CD4-positive, CD25-positive, alpha-beta regulatory T cell (primary cell): Measurements from ENCODE around the gene RPS18. TPM values are rescaled to one million over a fixed set of nuclear protein-coding genes. Genes with fewer than 3 reads are reported as not detected.

Experiments
- ATAC-seq, 2 donors: fragments of 150-1000 bp; cut with Tn5 transposase; one replicate each; pipeline ENCODE4 v1.10.0; 2021; ENCODE audit warnings: low read depth in 2 of 2, moderate number of reproducible peaks in 2 of 2, moderate library complexity in 1 of 2
- DNase-seq, 3 donors: peaks; one replicate each; pipeline versions ENCODE4 v3.0.0 to v3.0.0-alpha.2; 2012 to 2022; ENCODE audit warnings: mixed read lengths in 1 of 3
- H3K27ac ChIP-seq: one replicate; pipeline ENCODE4 v1.7.0; 2013; ENCODE audit warnings: mild to moderate bottlenecking, low read length; ENCODE audit not compliant: insufficient read depth, poor library complexity, severe bottlenecking
- H3K27me3 ChIP-seq: one replicate; pipeline ENCODE4 v1.7.0; 2013; ENCODE audit warnings: low read length; ENCODE audit not compliant: control insufficient read depth, insufficient read depth
- H3K36me3 ChIP-seq: one replicate; pipeline ENCODE4 v1.7.0; 2013; ENCODE audit warnings: mild to moderate bottlenecking, low read length, moderate library complexity; ENCODE audit not compliant: control insufficient read depth, insufficient read depth
- H3K4me1 ChIP-seq: 2 replicates; pipeline ENCODE4 v1.7.0; 2013; ENCODE audit warnings: mild to moderate bottlenecking, low read length; ENCODE audit not compliant: insufficient read depth, control insufficient read depth, poor library complexity, severe bottlenecking
- H3K4me3 ChIP-seq: one replicate; pipeline ENCODE4 v1.7.0; 2013; ENCODE audit warnings: low read depth, mild to moderate bottlenecking, low read length, moderate library complexity
- H3K9me3 ChIP-seq, 2 experiments: 1 replicate in 1 of 2; 2 replicates in 1 of 2; pipeline ENCODE4 v1.7.0; 2013; ENCODE audit warnings: low read length in 2 of 2, mild to moderate bottlenecking in 1 of 2, moderate library complexity in 1 of 2; ENCODE audit not compliant: control insufficient read depth in 2 of 2
- H3K27ac Mint-ChIP-seq, 3 donors: one replicate each; pipeline ENCODE4 v1.8.0; 2020 to 2022; ENCODE audit warnings: mild to moderate bottlenecking in 3 of 3, mixed read lengths in 3 of 3, moderate library complexity in 2 of 3
- H3K27me3 Mint-ChIP-seq: one replicate; pipeline ENCODE4 v1.8.0; 2022; ENCODE audit warnings: mild to moderate bottlenecking, mixed read lengths
- H3K36me3 Mint-ChIP-seq: one replicate; pipeline ENCODE4 v1.8.0; 2020; ENCODE audit warnings: mixed read lengths
- H3K4me1 Mint-ChIP-seq, 4 donors: one replicate each; pipeline ENCODE4 v1.8.0; 2020 to 2022; ENCODE audit warnings: mixed read lengths in 4 of 4, mild to moderate bottlenecking in 1 of 4
- H3K4me3 Mint-ChIP-seq, 4 donors: one replicate each; pipeline ENCODE4 v1.8.0; 2020 to 2022; ENCODE audit warnings: mild to moderate bottlenecking in 4 of 4, mixed read lengths in 4 of 4, moderate library complexity in 3 of 4
- H3K9me3 Mint-ChIP-seq, 7 donors: one replicate each; pipeline ENCODE4 v1.8.0; 2020 to 2022; ENCODE audit warnings: mixed read lengths in 7 of 7, mild to moderate bottlenecking in 3 of 7, moderate library complexity in 2 of 7
- polyA plus RNA-seq, 4 donors: library from polyadenylated mRNA; unstranded; fragments of 300-500 nt; fragmentation: Illumina TruSeq; gene quantifications; one replicate each; pipeline ENCODE4 v1.2.3, GENCODE V29; 2021
- total RNA-seq: library from RNA; stranded (reverse); gene quantifications from one replicate; pipeline ENCODE4 v1.2.3, GENCODE V29; 2022

RPS18 gene
- total and polyA plus RNA-seq, 5 donors from 2014 or later: 2,198 to 10,525 (median 7,077) TPM

- DNase-seq (peak; percentile 76 to 87 (median 76)), ATAC-seq (peak; percentile 29 to 47)
- Mint-ChIP-seq H3K9me3 (no peaks in the 10 kb centered on the region), H3K4me1 (peaks cover 0 to 85% (median 35%) of the 10 kb centered on the region in 4 donors), H3K27me3 (no peaks in the 10 kb centered on the region), H3K36me3 (peaks cover 22% of the 10 kb centered on the region), H3K27ac (peak overlapping the region; percentile 98 to 99 (median 99)), H3K4me3 (peak overlapping the region; percentile 99 to 100 (median 99))
- peaks cover 18% of the 10 kb centered on the region for H3K36me3 ChIP-seq
- H3K9me3 ChIP-seq: no peaks in the 10 kb centered on the region
- H3K4me1 ChIP-seq: peaks cover 70% of the 10 kb centered on the region
- peak overlapping the region; percentile 100 for H3K27ac ChIP-seq
- H3K27me3 ChIP-seq: no peaks in the 10 kb centered on the region
- peak overlapping the region; percentile 94 for H3K4me3 ChIP-seq
Observed at GRCh38 chr6:33314515-33314942, 42.7 kb downstream of the RPS18 start.

DNA sequence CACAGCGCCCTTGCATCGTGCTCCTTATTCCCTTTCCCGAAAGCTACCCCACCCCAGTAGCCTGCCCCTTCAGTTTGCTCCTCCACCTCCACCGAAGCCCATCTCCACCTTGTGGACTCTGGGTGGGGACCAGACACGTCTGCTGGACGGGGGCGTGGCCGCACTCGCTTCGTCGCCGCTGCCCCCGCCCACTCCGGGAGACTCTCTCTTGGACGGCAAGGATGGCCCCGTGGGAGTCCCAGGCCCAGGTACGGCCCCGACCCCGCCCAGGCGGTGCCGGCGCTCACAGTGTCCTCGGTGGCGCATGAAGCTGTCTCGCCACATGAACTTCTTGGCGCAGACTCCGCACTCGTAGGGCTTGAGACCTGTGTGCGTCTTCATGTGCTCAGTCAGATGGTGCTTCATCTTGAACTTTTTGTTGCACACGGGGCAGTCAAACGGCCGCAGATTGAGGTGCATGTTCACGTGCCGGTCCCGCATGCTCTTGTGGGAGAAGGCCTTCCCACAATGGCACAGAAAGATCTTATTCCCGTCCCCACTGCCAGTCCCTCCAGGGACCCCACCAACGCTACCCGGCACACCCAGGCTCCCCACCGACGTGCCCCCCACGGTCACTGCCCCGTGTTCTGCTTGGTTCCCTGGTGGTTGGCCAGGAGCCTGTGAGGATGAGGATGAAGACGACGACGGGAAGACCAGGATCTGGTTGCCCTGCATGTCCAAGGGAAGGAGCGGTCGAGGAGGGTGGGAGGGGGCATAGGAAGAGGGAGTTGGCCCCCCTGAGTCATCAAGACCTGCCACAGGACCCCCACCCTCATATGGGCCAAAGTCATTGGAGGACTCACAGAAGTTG lies 43.3 kb downstream of the RPS18 start:
- H3K27me3 ChIP-seq: no peaks in the 10 kb centered on the region
- no peaks in the 10 kb centered on the region for H3K9me3 ChIP-seq
- DNase-seq (no peak), ATAC-seq (no peak)
- Mint-ChIP-seq H3K4me3 (peak overlapping the region; percentile 99 to 100 (median 99)), H3K27me3 (no peaks in the 10 kb centered on the region), H3K27ac (peak overlapping the region; percentile 98 to 99 (median 99)), H3K36me3 (peaks cover 27% of the 10 kb centered on the region), H3K4me1 (peaks cover 0 to 87% (median 37%) of the 10 kb centered on the region in 4 donors), H3K9me3 (no peaks in the 10 kb centered on the region)
- H3K36me3 ChIP-seq: peaks cover 21% of the 10 kb centered on the region
- H3K4me1 ChIP-seq: peaks cover 77% of the 10 kb centered on the region
- peak overlapping the region; percentile 100 for H3K27ac ChIP-seq
- H3K4me3 ChIP-seq: peak overlapping the region; percentile 94

- Histone ChIP-seq H3K36me3 (peaks cover 25% of the 10 kb centered on the region), H3K9me3 (no peaks in the 10 kb centered on the region), H3K27me3 (no peaks in the 10 kb centered on the region), H3K27ac (peak overlapping the region; percentile 92), H3K4me3 (no peak overlapping the region), H3K4me1 (peaks cover 80% of the 10 kb centered on the region)
- peak overlapping the region; percentile 76 to 99 (median 94) for H3K4me3 Mint-ChIP-seq
- no peak for DNase-seq
- peaks cover 27% of the 10 kb centered on the region for H3K36me3 Mint-ChIP-seq
- H3K9me3 Mint-ChIP-seq: no peaks in the 10 kb centered on the region
- no peak for ATAC-seq
- no peaks in the 10 kb centered on the region for H3K27me3 Mint-ChIP-seq
- peaks cover 0 to 89% (median 39%) of the 10 kb centered on the region in 4 donors for H3K4me1 Mint-ChIP-seq
- H3K27ac Mint-ChIP-seq: peak overlapping the region in 2 of 3 donors; percentile 89 to 98
Observed at GRCh38 chr6:33315793-33316602, 44.1 kb downstream of the RPS18 start.

GRCh38 chr6:33316603-33317418 lies 44.9 kb downstream of the RPS18 start:
- H3K36me3 Mint-ChIP-seq: peaks cover 29% of the 10 kb centered on the region
- DNase-seq (peak in 1 of 3 donors; percentile 18), ATAC-seq (no peak)
- Histone ChIP-seq H3K27me3 (no peaks in the 10 kb centered on the region), H3K4me1 (peaks cover 80% of the 10 kb centered on the region), H3K4me3 (peak overlapping the region; percentile 76), H3K9me3 (no peaks in the 10 kb centered on the region), H3K36me3 (peaks cover 32% of the 10 kb centered on the region), H3K27ac (peak overlapping the region; percentile 92)
- peak overlapping the region; percentile 14 to 98 (median 89) for H3K27ac Mint-ChIP-seq
- no peaks in the 10 kb centered on the region for H3K9me3 Mint-ChIP-seq
- H3K4me3 Mint-ChIP-seq: peak overlapping the region; percentile 90 to 100 (median 96)
- H3K27me3 Mint-ChIP-seq: no peaks in the 10 kb centered on the region
- peaks cover under 1 to 92% (median 40%) of the 10 kb centered on the region in 4 donors for H3K4me1 Mint-ChIP-seq

DNA sequence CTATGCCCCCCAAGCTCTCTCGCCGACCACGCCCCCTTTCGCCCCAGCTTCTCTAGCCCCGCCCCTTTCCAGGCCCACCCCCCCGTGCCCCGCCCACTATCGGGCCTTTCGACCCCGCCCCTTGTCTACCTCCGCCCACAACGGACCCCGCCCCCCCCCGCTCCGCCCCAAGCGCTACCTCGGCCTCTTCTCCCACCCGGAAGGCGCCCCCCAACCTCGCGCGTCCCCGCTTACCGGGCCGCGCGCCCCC lies 45.5 kb downstream of the RPS18 start:
- ATAC-seq: no peak
- H3K27ac ChIP-seq: peak overlapping the region; percentile 92
- H3K9me3 Mint-ChIP-seq: peaks cover 0 to 1% (median 0%) of the 10 kb centered on the region in 7 donors
- DNase-seq: no peak
- H3K4me3 Mint-ChIP-seq: peak overlapping the region; percentile 87 to 100 (median 94)
- peak overlapping the region in 2 of 3 donors; percentile 88 to 98 for H3K27ac Mint-ChIP-seq
- H3K4me1 Mint-ChIP-seq: peaks cover 4 to 91% (median 38%) of the 10 kb centered on the region in 4 donors
- H3K4me1 ChIP-seq: peaks cover 79% of the 10 kb centered on the region
- no peaks in the 10 kb centered on the region for H3K27me3 Mint-ChIP-seq
- peak overlapping the region; percentile 76 for H3K4me3 ChIP-seq
- peaks cover 32% of the 10 kb centered on the region for H3K36me3 ChIP-seq
- H3K9me3 ChIP-seq: no peaks in the 10 kb centered on the region
- no peaks in the 10 kb centered on the region for H3K27me3 ChIP-seq
- peaks cover 33% of the 10 kb centered on the region for H3K36me3 Mint-ChIP-seq

GRCh38 chr6:33317669-33318425 lies 46.0 kb downstream of the RPS18 start, which contains the start of gene ZBTB22:
TSS of gene ZBTB22 (minus strand) at chr6:33317744. CDS start at chr6:33316916, 828 bp downstream.
- Mint-ChIP-seq H3K9me3 (peaks cover 0 to 1% (median 0%) of the 10 kb centered on the region in 7 donors), H3K27ac (peak within 1 kb of the TSS; percentile 90 to 99 (median 98)), H3K27me3 (no peaks in the 10 kb centered on the region), H3K4me3 (peak within 1 kb of the TSS; percentile 90 to 100 (median 99)), H3K4me1 (peaks cover 4 to 90% (median 38%) of the 10 kb centered on the region in 4 donors), H3K36me3 (peaks cover 36% of the 10 kb centered on the region)
- peak within 1 kb of the TSS; percentile 96 for H3K4me3 ChIP-seq
- DNase-seq (peak; percentile 95 to 98 (median 97)), ATAC-seq (peak; percentile 60 to 68)
- H3K27me3 ChIP-seq: no peaks in the 10 kb centered on the region
- H3K9me3 ChIP-seq: no peaks in the 10 kb centered on the region
- H3K4me1 ChIP-seq: peaks cover 75% of the 10 kb centered on the region
- H3K36me3 ChIP-seq: peaks cover 32% of the 10 kb centered on the region
- peak within 1 kb of the TSS; percentile 92 for H3K27ac ChIP-seq
